HL-60 (cell line): ENCODE measurements around the gene AOPEP.

ENCODE experiments used
- DNase-seq, 2 experiments: peaks; one replicate each; pipeline ENCODE4 v3.0.0-alpha.2; 2010 to 2020; ENCODE audit warnings: low read depth in 1 of 2, low spot score in 1 of 2
- H3K27ac ChIP-seq: fragments of 250-450 bp; sonication (Bioruptor Pico); replicated peaks from 2 replicates; pipeline ENCODE4 v1.5.1; 2020; ENCODE audit warnings: mild to moderate bottlenecking, moderate library complexity
- H3K27me3 ChIP-seq: fragments of 250-450 bp; sonication (Bioruptor Pico); 2 replicates; pipeline ENCODE4 v1.5.1; 2021; ENCODE audit warnings: mild to moderate bottlenecking, moderate library complexity; ENCODE audit not compliant: insufficient read depth, poor library complexity, severe bottlenecking
- H3K4me3 ChIP-seq: replicated peaks from 2 replicates; pipeline ENCODE4 v1.5.1; 2011; ENCODE audit warnings: mild to moderate bottlenecking, control low read depth, low read length; ENCODE audit not compliant: insufficient read depth
- CTCF ChIP-seq: IDR thresholded peaks from one replicate; pipeline ENCODE4 v1.5.1; 2011; ENCODE audit warnings: low read length, control low read depth, inconsistent platforms; ENCODE audit not compliant: insufficient read depth
- GABPA ChIP-seq: IDR thresholded peaks from 2 replicates; pipeline ENCODE4 v1.6.1; 2012; ENCODE audit warnings: low read depth
- POLR2AphosphoS5 ChIP-seq: IDR thresholded peaks from 2 replicates; pipeline ENCODE4 v1.6.1; 2012; ENCODE audit warnings: low read depth
- SPI1 ChIP-seq: IDR thresholded peaks from 2 replicates; pipeline ENCODE4 v1.6.1; 2012; ENCODE audit warnings: low read depth, mild to moderate bottlenecking, borderline replicate concordance
- TF ChIP-seq, protein P1 (sequence below): IDR thresholded peaks from 2 replicates; pipeline ENCODE4 v1.6.1; 2012; ENCODE audit warnings: low read depth; ENCODE audit not compliant: insufficient replicate concordance

The AOPEP gene

GRCh38 chr9:94770334-94770733 is 43.8 kb downstream of the AOPEP start:
- DNase-seq, result no peak
- TF ChIP-seq SPI1 (no peak), CTCF (no peak), GABPA (no peak), POLR2AphosphoS5 (no peak)
- TF ChIP-seq, protein P1, sequence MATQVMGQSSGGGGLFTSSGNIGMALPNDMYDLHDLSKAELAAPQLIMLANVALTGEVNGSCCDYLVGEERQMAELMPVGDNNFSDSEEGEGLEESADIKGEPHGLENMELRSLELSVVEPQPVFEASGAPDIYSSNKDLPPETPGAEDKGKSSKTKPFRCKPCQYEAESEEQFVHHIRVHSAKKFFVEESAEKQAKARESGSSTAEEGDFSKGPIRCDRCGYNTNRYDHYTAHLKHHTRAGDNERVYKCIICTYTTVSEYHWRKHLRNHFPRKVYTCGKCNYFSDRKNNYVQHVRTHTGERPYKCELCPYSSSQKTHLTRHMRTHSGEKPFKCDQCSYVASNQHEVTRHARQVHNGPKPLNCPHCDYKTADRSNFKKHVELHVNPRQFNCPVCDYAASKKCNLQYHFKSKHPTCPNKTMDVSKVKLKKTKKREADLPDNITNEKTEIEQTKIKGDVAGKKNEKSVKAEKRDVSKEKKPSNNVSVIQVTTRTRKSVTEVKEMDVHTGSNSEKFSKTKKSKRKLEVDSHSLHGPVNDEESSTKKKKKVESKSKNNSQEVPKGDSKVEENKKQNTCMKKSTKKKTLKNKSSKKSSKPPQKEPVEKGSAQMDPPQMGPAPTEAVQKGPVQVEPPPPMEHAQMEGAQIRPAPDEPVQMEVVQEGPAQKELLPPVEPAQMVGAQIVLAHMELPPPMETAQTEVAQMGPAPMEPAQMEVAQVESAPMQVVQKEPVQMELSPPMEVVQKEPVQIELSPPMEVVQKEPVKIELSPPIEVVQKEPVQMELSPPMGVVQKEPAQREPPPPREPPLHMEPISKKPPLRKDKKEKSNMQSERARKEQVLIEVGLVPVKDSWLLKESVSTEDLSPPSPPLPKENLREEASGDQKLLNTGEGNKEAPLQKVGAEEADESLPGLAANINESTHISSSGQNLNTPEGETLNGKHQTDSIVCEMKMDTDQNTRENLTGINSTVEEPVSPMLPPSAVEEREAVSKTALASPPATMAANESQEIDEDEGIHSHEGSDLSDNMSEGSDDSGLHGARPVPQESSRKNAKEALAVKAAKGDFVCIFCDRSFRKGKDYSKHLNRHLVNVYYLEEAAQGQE, result no peak
- Histone ChIP-seq H3K27me3 (no peaks in the 10 kb centered on the region), H3K27ac (no peak overlapping the region), H3K4me3 (no peak overlapping the region)

- TF ChIP-seq GABPA (no peak), CTCF (no peak), SPI1 (no peak), POLR2AphosphoS5 (no peak)
- TF ChIP-seq, protein P1, result no peak
- no peak for DNase-seq
Observed at GRCh38 chr9:94771096-94771495, 44.6 kb downstream of the AOPEP start.

DNA sequence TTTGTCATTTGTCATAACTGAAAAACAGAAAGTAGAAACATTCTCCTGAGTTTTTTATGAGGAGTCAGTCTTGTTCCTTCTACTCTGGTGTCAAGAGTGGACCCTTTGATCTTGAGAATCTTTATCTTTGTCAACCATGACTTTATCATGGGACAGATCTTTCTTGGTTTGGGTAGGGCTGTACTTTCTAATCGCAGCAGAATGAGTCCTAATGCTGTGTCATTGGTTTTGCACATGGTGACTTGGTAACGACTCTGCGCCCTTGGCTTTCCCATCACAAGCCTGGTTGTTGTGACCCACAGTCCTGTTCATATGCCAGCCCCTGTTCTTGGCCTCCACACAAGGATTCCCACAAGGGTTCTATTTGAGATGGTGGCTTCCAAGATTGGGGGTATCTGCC is 45.6 kb downstream of the AOPEP start:
- Histone ChIP-seq H3K27ac (no peak overlapping the region), H3K27me3 (no peaks in the 10 kb centered on the region), H3K4me3 (no peak overlapping the region)
- no peak for TF ChIP-seq SPI1
- no peak for TF ChIP-seq CTCF
- TF ChIP-seq POLR2AphosphoS5, result no peak
- TF ChIP-seq, protein P1, result no peak
- no peak for TF ChIP-seq GABPA
- DNase-seq, result no peak

More at GRCh38 chr9:94771096-94771495, 44.6 kb downstream of the AOPEP start:
- no peak overlapping the region for H3K27ac ChIP-seq
- no peaks in the 10 kb centered on the region for H3K27me3 ChIP-seq
- no peak overlapping the region for H3K4me3 ChIP-seq
